ENCODE data around the gene SPEN. TPM values are rescaled to one million over a fixed set of nuclear protein-coding genes. Genes with fewer than 3 reads are reported as not detected.

Gene SPEN
- total RNA-seq, 4 donors from 2014 or later = 34.6 to 49.9 (median 44.7) TPM

DNA sequence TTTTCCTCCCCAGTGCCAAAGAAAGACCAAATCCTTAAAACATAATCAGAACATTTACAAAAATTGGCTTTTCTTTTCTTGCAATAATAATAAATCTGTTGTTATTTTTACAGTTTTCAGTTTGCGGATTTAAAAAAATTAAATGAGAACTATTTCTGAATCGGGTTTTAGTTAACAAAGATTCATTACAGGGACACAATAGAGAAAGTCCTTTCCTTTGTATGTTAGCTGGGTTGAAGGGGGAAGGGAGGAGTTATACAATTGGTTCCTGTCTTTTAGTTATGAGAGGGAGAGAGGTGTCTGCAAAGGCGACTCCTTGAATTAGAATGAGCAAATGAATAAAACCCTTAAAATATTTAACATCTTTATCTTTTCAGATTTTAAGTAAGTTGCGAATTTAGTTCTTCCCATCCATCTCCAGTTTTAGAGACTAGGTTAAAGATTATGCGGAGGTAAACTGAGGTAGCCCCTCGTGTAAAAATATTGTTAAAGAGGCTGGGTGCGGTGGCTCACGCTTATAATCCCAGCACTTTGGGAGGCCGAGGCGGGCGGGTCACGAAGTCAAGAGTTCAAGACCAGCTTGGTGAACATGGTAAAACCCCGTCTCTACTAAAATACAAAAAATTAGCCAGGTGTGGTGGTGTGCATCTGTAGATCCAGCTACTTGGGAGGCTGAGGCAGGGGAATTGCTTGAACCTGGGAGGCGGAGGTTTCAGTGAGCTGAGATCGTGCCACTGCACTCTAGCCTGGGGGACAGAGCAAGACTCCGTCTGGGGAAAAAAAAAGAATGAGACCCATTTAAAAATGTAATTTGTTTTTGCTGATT is 3.9 kb downstream of the SPEN start:
- peak overlapping the region; percentile 95 to 100 (median 98) for H3K27ac ChIP-seq (replicated peaks in 1 of 4)
- TF ChIP-seq CTCF (IDR thresholded peaks at IDR 0.05) = no peak
- no peak for TF ChIP-seq POLR2AphosphoS5 (IDR thresholded peaks at IDR 0.05)
- no peak for TF ChIP-seq EP300 (IDR thresholded peaks at IDR 0.05)
- no peak for TF ChIP-seq POLR2A (IDR thresholded peaks at IDR 0.05; ENCODE audit: low read depth)
- DNase-seq (ENCODE audit: extremely low spot score) = no peak
- intact Hi-C loops (cut with DNase I) = loop anchor here (2.0 kb wide), 1 partner anchor 33 kb away; no protein-coding TSS in a partner anchor
- peak overlapping the region in 1 of 4 donors; percentile 95 for H3K4me3 ChIP-seq
- WGBS = 64% methylated on average over 16 of the region's 16 CpGs
- H3K9me3 ChIP-seq = no peaks in the 10 kb centered on the region
- no peaks in the 10 kb centered on the region for H3K36me3 ChIP-seq
- no peaks in the 10 kb centered on the region for H3K27me3 ChIP-seq
- H3K4me1 ChIP-seq = peaks cover 43 to 72% (median 64%) of the 10 kb centered on the region in 4 donors

GRCh38 chr1:15852036-15852827 is 4.7 kb downstream of the SPEN start:
- H3K27ac ChIP-seq (replicated peaks in 1 of 4) = peak overlapping the region; percentile 95 to 100 (median 98)
- no peak for DNase-seq (ENCODE audit: extremely low spot score)
- TF ChIP-seq POLR2A (IDR thresholded peaks at IDR 0.05; ENCODE audit: low read depth) (no peak), POLR2AphosphoS5 (IDR thresholded peaks at IDR 0.05) (no peak), EP300 (IDR thresholded peaks at IDR 0.05) (no peak), CTCF (IDR thresholded peaks at IDR 0.05) (no peak)
- no peaks in the 10 kb centered on the region for H3K9me3 ChIP-seq
- H3K36me3 ChIP-seq = no peaks in the 10 kb centered on the region
- no peak overlapping the region for H3K4me3 ChIP-seq
- intact Hi-C loops (cut with DNase I) = loop anchor here (2.0 kb wide), 1 partner anchor 33 kb away; no protein-coding TSS in a partner anchor
- peaks cover 45 to 74% (median 65%) of the 10 kb centered on the region in 4 donors for H3K4me1 ChIP-seq
- no peaks in the 10 kb centered on the region for H3K27me3 ChIP-seq
- 35% methylated on average over 6 of the region's 6 CpGs for WGBS

GRCh38 chr1:15852828-15853302 is 5.4 kb downstream of the SPEN start:
- Histone ChIP-seq H3K9me3 (no peaks in the 10 kb centered on the region), H3K36me3 (no peaks in the 10 kb centered on the region), H3K27me3 (no peaks in the 10 kb centered on the region), H3K4me3 (no peak overlapping the region), H3K27ac (replicated peaks in 1 of 4) (peak overlapping the region in 2 of 4 donors; percentile 95 to 100), H3K4me1 (peaks cover 51 to 81% (median 71%) of the 10 kb centered on the region in 4 donors)
- no peak for DNase-seq (ENCODE audit: extremely low spot score)
- TF ChIP-seq POLR2AphosphoS5 (IDR thresholded peaks at IDR 0.05) (no peak), EP300 (IDR thresholded peaks at IDR 0.05) (no peak), POLR2A (IDR thresholded peaks at IDR 0.05; ENCODE audit: low read depth) (no peak), CTCF (IDR thresholded peaks at IDR 0.05) (no peak)
- intact Hi-C loops (cut with DNase I) = loop anchor here (2.0 kb wide), 1 partner anchor 32 kb away; no protein-coding TSS in a partner anchor
- WGBS = 84% methylated on average over 3 of the region's 3 CpGs

- intact Hi-C loops (cut with DNase I) = no loop called here
- no peak for DNase-seq (ENCODE audit: extremely low spot score)
- TF ChIP-seq CTCF (IDR thresholded peaks at IDR 0.05) (no peak), EP300 (IDR thresholded peaks at IDR 0.05) (no peak), POLR2A (IDR thresholded peaks at IDR 0.05; ENCODE audit: low read depth) (no peak), POLR2AphosphoS5 (IDR thresholded peaks at IDR 0.05) (no peak)
- Histone ChIP-seq H3K9me3 (no peaks in the 10 kb centered on the region), H3K36me3 (no peaks in the 10 kb centered on the region), H3K27ac (replicated peaks in 1 of 4) (no peak overlapping the region), H3K4me1 (peaks cover 41 to 82% (median 75%) of the 10 kb centered on the region in 4 donors), H3K27me3 (no peaks in the 10 kb centered on the region), H3K4me3 (no peak overlapping the region)
- WGBS = 91% methylated on average over 5 of the region's 5 CpGs
Measured at GRCh38 chr1:15856888-15857287, 9.4 kb downstream of the SPEN start.

Data from esophagus muscularis mucosa (tissue), 4 donors.